Measurements from ENCODE around the gene ADAM30. TPM values are rescaled to one million over a fixed set of nuclear protein-coding genes. Genes with fewer than 3 reads are reported as not detected.
"Not testable (repeated sequence)": the region's sequence is repeated elsewhere in the genome, so short reads cannot be mapped to it uniquely, and the experiment has no call there.

The ADAM30 gene
- total RNA-seq, 1 donor from 2014 or later: not detected

GRCh38 chr1:119865627-119866026 lies 30.7 kb downstream of the ADAM30 start:
- no peak for DNase-seq (ENCODE audit: extremely low spot score, unreplicated experiment)
- H3K4me1 Mint-ChIP-seq (ENCODE audit: unreplicated experiment): no peaks in the 10 kb centered on the region
- no peak overlapping the region for H3K4me3 Mint-ChIP-seq
- no peaks in the 10 kb centered on the region for H3K9me3 Mint-ChIP-seq
- H3K27me3 Mint-ChIP-seq: no peaks in the 10 kb centered on the region
- H3K27ac Mint-ChIP-seq: no peak overlapping the region
- TF ChIP-seq, protein P1, sequence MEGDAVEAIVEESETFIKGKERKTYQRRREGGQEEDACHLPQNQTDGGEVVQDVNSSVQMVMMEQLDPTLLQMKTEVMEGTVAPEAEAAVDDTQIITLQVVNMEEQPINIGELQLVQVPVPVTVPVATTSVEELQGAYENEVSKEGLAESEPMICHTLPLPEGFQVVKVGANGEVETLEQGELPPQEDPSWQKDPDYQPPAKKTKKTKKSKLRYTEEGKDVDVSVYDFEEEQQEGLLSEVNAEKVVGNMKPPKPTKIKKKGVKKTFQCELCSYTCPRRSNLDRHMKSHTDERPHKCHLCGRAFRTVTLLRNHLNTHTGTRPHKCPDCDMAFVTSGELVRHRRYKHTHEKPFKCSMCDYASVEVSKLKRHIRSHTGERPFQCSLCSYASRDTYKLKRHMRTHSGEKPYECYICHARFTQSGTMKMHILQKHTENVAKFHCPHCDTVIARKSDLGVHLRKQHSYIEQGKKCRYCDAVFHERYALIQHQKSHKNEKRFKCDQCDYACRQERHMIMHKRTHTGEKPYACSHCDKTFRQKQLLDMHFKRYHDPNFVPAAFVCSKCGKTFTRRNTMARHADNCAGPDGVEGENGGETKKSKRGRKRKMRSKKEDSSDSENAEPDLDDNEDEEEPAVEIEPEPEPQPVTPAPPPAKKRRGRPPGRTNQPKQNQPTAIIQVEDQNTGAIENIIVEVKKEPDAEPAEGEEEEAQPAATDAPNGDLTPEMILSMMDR (conservative IDR thresholded peaks at IDR 0.05): no peak
- no peaks in the 10 kb centered on the region for H3K36me3 Mint-ChIP-seq

DNA sequence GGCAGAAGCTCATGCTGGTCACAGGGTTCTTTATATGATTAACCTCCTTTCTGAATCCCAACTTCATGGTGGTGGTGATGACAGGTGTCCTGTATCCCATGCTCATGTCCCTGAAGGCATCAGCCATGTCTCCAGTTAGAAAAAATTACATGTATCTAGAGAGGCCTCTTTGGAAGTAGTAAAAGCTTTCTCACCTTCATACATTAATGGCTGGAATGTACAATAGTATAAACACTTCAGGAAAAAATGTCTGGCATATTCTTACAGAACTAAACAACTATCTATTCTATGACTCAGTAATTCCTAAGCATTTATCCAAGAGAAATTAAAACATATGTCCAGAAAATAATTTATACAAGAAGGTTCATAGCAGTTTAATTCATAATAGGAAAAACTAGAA lies 34.0 kb downstream of the ADAM30 start:
- Mint-ChIP-seq H3K9me3 (no peaks in the 10 kb centered on the region), H3K4me3 (no peak overlapping the region), H3K27ac (no peak overlapping the region), H3K4me1 (ENCODE audit: unreplicated experiment) (peaks cover 13% of the 10 kb centered on the region), H3K36me3 (no peaks in the 10 kb centered on the region), H3K27me3 (no peaks in the 10 kb centered on the region)
- TF ChIP-seq, protein P1 (conservative IDR thresholded peaks at IDR 0.05): no peak
- no peak for DNase-seq (ENCODE audit: extremely low spot score, unreplicated experiment)

DNA sequence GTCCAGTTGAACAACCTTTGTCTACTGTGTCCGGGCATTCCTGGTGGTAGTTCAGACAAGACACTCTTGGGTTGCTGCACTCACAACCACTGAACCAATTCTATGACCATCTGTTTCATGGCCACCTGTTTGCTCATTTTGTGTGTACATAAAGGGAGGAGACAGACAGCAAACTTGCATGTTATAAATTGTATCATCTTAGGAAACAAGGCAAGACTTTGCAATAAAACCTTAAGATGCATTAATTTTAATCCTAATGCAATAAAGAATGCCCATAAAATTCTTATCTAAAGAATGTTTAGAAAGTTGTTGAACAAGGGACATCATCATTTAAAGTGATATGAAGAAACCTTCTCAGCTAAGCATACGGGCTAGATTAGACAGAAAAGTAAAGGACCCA lies 34.8 kb downstream of the ADAM30 start:
- no peaks in the 10 kb centered on the region for H3K27me3 Mint-ChIP-seq
- no peak for DNase-seq (ENCODE audit: extremely low spot score, unreplicated experiment)
- H3K4me3 Mint-ChIP-seq: no peak overlapping the region
- TF ChIP-seq, protein P1 (conservative IDR thresholded peaks at IDR 0.05): no peak
- H3K9me3 Mint-ChIP-seq: no peaks in the 10 kb centered on the region
- H3K27ac Mint-ChIP-seq: no peak overlapping the region
- peaks cover 13% of the 10 kb centered on the region for H3K4me1 Mint-ChIP-seq (ENCODE audit: unreplicated experiment)
- H3K36me3 Mint-ChIP-seq: no peaks in the 10 kb centered on the region

DNA sequence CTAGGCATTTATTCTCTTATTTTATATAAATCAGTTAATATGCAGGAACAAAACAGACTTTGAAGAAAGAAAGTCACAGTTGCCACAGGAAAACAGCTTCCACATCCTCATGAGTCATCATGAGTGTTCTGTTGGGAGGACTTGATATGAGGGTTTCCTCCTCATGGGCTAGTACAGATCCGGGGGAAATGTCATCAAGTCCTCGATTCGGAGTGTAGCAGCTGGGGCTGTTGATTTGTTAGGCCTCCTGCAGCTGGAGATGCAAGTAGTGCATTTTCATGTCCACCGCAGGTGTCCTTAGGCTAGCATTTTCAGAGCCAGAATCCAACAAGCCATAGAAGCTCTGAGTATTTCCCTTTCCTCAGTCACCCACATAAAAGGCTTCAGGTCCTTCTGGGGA lies 36.7 kb downstream of the ADAM30 start:
- Mint-ChIP-seq H3K4me1 (ENCODE audit: unreplicated experiment) (peaks cover 13% of the 10 kb centered on the region), H3K27ac (no peak overlapping the region), H3K27me3 (no peaks in the 10 kb centered on the region), H3K36me3 (no peaks in the 10 kb centered on the region), H3K4me3 (no peak overlapping the region), H3K9me3 (no peaks in the 10 kb centered on the region)
- no peak for DNase-seq (ENCODE audit: extremely low spot score, unreplicated experiment)
- TF ChIP-seq, protein P1 (conservative IDR thresholded peaks at IDR 0.05): no peak

GRCh38 chr1:119858556-119859214 lies 37.6 kb downstream of the ADAM30 start:
- not testable (repeated sequence) for H3K9me3 Mint-ChIP-seq; H3K27me3 Mint-ChIP-seq; H3K27ac Mint-ChIP-seq; DNase-seq (ENCODE audit: extremely low spot score, unreplicated experiment); H3K36me3 Mint-ChIP-seq; H3K4me3 Mint-ChIP-seq
- peaks cover 13% of the 10 kb centered on the region for H3K4me1 Mint-ChIP-seq (ENCODE audit: unreplicated experiment)

DNA sequence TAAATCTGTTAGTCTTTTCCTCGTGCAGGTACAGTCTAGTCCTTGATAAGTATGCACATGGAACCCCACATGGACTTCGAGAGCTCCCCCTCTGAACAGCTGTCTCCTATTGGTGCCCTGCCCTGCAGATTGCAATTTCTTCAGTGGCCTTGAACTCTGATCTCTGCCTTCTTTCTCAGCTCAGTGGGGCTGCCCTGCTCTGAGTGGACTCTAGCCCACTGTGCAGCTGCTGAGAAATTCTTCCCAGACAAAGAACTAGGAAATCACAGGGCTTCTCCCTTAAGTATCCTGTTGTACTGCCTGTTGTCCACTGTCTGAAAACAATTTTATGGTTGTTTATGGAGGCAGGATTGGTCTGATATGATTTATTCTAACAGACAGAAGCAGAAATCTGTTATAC lies 38.2 kb downstream of the ADAM30 start:
- no peaks in the 10 kb centered on the region for H3K27me3 Mint-ChIP-seq
- H3K36me3 Mint-ChIP-seq: no peaks in the 10 kb centered on the region
- no peak for DNase-seq (ENCODE audit: extremely low spot score, unreplicated experiment)
- TF ChIP-seq, protein P1 (conservative IDR thresholded peaks at IDR 0.05): no peak
- H3K27ac Mint-ChIP-seq: no peak overlapping the region
- H3K4me3 Mint-ChIP-seq: no peak overlapping the region
- peaks cover 13% of the 10 kb centered on the region for H3K4me1 Mint-ChIP-seq (ENCODE audit: unreplicated experiment)
- H3K9me3 Mint-ChIP-seq: no peaks in the 10 kb centered on the region

All from type B pancreatic cell (in vitro differentiated cells).